KOPT-K1 (cell line): Measurements from ENCODE around the gene VARS2.
"Not testable (repeated sequence)": the region's sequence is repeated elsewhere in the genome, so short reads cannot be mapped to it uniquely, and the experiment has no call there.

ENCODE experiments used
- H3K27ac ChIP-seq: fragments of 200-600 bp; sonication (generic); 2 replicates; pipeline ENCODE4 v1.5.1; 2016; ENCODE audit warnings: antibody characterized with exemption, mild to moderate bottlenecking, low read depth, low read length; ENCODE audit not compliant: poor library complexity, severe bottlenecking
- H3K36me3 ChIP-seq: fragments of 200-600 bp; sonication (generic); 2 replicates; pipeline ENCODE4 v1.5.1; 2017; ENCODE audit warnings: antibody characterized with exemption, mild to moderate bottlenecking, low read length, moderate library complexity; ENCODE audit not compliant: insufficient read depth
- H3K9me3 ChIP-seq: fragments of 200-600 bp; sonication (generic); 2 replicates; pipeline ENCODE4 v1.5.1; 2017; ENCODE audit warnings: antibody characterized with exemption, low read length, mild to moderate bottlenecking; ENCODE audit not compliant: insufficient read depth, poor library complexity, severe bottlenecking

VARS2 gene

DNA sequence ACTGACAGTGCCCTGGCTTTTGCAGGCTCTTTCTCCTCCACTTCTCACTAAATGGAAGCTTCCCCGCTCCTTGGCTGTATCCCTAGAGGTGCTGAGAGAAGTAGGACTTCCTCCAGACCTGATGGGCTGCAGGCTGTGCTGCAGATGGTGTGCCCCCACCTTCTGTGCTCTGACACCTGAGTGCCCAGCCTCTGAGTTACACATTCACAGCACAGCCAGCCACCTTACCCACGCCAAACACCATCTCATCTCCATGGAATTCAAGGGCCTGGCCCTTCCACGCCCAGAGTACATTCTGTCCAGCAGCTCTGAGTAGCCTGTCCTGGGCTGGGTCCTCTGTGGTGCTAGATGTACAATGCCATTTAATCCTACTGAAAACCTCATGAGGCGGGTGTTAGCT, 12.6 kb downstream of the VARS2 start:
- Histone ChIP-seq H3K9me3 (peaks cover 8% of the 10 kb centered on the region), H3K36me3 (peaks cover 72% of the 10 kb centered on the region), H3K27ac (no peak overlapping the region)

- not testable (repeated sequence) for H3K9me3 ChIP-seq, H3K27ac ChIP-seq
- H3K36me3 ChIP-seq: peaks cover 67% of the 10 kb centered on the region
These were observed 13.0 kb downstream of the VARS2 start for GRCh38 chr6:30927080-30927479.

DNA sequence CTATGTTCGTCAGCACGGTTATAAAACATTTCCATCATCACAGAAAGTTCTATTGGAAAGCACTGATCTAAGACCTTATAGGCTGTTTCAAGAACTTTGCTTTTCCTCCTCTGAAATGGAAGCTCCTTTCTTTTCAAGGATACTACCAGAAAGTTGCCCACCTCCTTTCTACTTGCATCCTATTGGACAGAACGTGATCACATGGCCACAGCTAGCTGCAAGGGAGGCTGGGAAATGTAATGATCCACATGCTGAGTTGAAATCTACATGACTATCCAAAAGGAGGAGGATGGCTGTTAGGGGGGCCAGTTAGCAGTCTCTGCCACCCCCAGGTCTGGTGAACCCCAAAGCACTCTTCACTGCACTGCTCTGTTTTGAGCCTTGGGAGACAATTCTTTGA, 14.6 kb downstream of the VARS2 start:
- Histone ChIP-seq H3K36me3 (peaks cover 51% of the 10 kb centered on the region), H3K27ac (no peak overlapping the region), H3K9me3 (peaks cover 8% of the 10 kb centered on the region)

GRCh38 chr6:30930506-30930905, 16.5 kb downstream of the VARS2 start:
- no peak overlapping the region for H3K27ac ChIP-seq
- peaks cover 34% of the 10 kb centered on the region for H3K36me3 ChIP-seq
- peaks cover 8% of the 10 kb centered on the region for H3K9me3 ChIP-seq

- H3K27ac ChIP-seq: no peak overlapping the region
- peaks cover 27% of the 10 kb centered on the region for H3K36me3 ChIP-seq
- H3K9me3 ChIP-seq: peaks cover 8% of the 10 kb centered on the region
These were observed 17.2 kb downstream of the VARS2 start for GRCh38 chr6:30931272-30931671.

DNA sequence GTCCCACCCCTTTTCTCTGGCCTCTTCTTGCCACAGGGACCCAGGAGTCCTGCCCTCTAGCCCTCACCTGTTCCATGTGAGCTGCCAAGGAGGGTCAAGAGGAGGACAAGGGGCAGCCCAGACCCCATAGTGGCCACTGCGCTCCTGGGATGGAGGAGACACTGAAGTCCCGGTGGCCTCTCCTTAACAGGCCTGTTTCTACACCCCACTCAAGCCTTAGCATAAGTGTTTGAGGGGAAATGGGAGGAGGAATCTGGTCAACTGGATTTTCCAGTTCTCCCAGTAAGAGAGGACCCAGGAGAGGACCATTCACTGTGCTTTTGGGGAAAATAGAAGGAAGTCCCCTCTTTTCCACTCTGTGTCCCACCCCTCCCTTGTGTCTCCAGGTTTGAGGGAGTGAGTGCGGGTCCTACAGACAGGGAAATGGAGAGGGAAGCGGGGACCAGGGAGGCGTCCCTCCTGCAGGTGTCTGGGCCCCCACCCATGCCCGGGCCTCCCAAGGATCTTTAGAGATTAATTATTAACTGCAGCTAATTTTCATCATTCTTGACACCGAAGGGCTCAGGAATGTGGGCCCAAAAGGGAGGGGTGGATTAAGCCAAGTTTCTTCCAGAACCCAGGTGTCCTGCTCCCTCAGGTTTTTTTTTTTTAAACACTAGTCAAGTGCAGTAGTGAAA, 18.1 kb downstream of the VARS2 start, which contains the start of gene SFTA2:
Gene SFTA2 (minus strand): TSS at position 202 of the 677 bp plus-strand sequence. CDS start 74 bp downstream, at position 128.
- no peak within 1 kb of the TSS for H3K27ac ChIP-seq
- H3K9me3 ChIP-seq: peaks cover 8% of the 10 kb centered on the region
- peaks cover 18% of the 10 kb centered on the region for H3K36me3 ChIP-seq

DNA sequence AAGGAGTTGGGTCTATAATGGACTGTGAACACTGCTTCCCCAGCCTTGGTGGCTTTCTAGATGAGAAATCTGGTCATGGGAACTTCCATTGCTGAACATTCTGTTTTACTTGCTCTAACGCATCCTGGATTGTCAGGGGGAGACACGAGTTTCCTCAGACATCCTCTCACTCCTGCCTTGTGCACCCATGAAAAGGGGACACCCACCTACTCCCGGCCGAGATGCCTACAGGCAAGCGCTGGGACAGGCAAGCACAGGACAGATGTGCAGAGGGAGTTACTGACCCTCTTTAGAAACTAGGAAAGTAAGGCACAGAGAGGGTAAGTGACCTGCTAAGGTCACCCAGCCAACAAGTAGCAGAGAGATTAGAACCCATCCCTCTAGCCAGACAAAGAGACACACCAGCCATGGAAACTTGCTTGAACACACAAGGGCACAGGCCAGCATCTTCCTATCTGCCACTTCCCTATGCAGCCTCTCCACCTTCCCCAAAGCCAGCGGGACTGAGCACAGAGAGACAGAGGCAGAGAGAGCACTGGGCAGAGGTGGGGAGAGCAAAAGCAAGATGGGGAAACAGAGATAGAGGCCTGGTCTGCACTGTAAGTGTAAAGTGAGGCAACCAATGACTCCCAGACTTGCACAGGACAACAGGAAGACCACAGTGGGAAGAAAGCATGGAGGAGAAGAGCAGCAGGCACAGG, 18.8 kb downstream of the VARS2 start:
- no peak overlapping the region for H3K27ac ChIP-seq
- peaks cover 8% of the 10 kb centered on the region for H3K9me3 ChIP-seq
- peaks cover 11% of the 10 kb centered on the region; the same call in 1 of the 2 replicates for H3K36me3 ChIP-seq

GRCh38 chr6:30935018-30935417, 21.0 kb downstream of the VARS2 start:
- no peak overlapping the region for H3K27ac ChIP-seq
- H3K36me3 ChIP-seq: no peaks in the 10 kb centered on the region

GRCh38 chr6:30937265-30937664, 23.2 kb downstream of the VARS2 start:
- Histone ChIP-seq H3K27ac (no peak overlapping the region), H3K36me3 (no peaks in the 10 kb centered on the region), H3K9me3 (no peaks in the 10 kb centered on the region)

More at GRCh38 chr6:30935018-30935417, 21.0 kb downstream of the VARS2 start:
- H3K9me3 ChIP-seq: no peaks in the 10 kb centered on the region

DNA sequence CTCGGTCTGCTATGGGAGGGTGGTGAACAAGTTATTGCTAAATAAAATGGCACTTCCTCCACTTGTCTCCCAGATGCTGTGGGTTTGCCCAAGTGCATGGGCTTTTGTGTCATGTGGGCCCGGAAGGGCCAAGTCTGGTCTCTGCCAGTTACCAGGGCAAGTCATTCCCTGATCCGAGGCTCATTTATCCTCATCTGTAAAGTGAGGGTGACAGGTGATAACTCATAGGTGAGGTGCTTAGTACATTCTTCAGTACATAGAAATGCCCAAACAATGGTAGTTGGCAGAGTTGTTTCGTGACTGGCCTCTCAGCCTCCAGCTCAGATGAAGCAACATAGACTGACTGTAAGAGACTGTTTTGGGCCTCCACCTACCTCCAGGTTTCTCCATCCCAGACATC, 24.7 kb downstream of the VARS2 start:
- Histone ChIP-seq H3K27ac (no peak overlapping the region), H3K9me3 (peaks cover 10% of the 10 kb centered on the region), H3K36me3 (no peaks in the 10 kb centered on the region)

DNA sequence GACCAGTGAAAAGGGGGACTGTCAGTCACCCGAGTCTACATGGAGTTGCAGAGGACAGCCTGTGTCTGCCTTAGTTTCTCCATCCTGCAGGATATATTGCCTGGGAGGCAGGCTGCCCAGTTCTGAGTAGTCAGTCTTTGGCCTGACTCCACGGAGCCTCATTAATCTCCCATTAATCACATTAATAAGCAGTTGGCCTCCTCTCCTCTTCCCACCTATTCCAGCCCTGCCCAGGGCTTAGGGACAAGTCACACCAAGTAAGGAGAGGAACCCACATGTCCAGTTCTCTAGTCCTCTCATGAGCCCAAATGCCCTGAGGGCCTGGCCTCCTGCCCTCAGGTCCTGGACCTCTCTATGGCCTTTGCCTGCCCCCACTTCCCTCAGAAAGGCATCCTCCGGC, 25.4 kb downstream of the VARS2 start:
- Histone ChIP-seq H3K27ac (no peak overlapping the region), H3K36me3 (no peaks in the 10 kb centered on the region), H3K9me3 (peaks cover 10% of the 10 kb centered on the region)

GRCh38 chr6:30940361-30940986, 26.4 kb downstream of the VARS2 start, which contains the start of gene MUCL3:
TSS of gene MUCL3 (plus strand) at chr6:30940973. CDS start at chr6:30941000, 27 bp downstream.
- peaks cover 10% of the 10 kb centered on the region for H3K9me3 ChIP-seq
- no peaks in the 10 kb centered on the region for H3K36me3 ChIP-seq
- no peak within 1 kb of the TSS for H3K27ac ChIP-seq

- Histone ChIP-seq H3K36me3 (no peaks in the 10 kb centered on the region), H3K9me3 (peaks cover 10% of the 10 kb centered on the region), H3K27ac (no peak overlapping the region)
These were observed 28.5 kb downstream of the VARS2 start for GRCh38 chr6:30942338-30943060.

- peaks cover 10% of the 10 kb centered on the region for H3K9me3 ChIP-seq
- H3K27ac ChIP-seq: no peak overlapping the region
- no peaks in the 10 kb centered on the region for H3K36me3 ChIP-seq
These were observed 30.0 kb downstream of the VARS2 start for GRCh38 chr6:30944051-30944450.

DNA sequence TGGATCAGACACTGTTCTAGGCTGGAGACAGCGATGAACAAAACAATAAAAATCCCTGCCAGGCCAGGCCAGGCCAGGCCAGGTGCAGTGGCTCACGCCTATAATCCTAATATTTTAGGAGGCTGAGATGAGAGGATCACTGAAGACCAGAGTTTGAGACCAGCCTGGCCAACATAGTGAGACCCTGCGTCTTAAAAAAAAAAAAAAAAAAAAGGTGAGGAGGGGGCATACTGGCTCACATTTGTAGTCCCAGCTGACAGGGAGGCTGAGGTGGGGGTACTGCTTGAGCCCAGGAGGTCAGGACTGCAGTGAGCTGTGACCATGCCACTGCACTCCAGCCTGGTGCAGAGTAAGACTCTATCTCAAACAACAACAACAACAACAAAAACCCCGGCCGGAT, 31.2 kb downstream of the VARS2 start:
- H3K36me3 ChIP-seq: no peaks in the 10 kb centered on the region
- peaks cover 10% of the 10 kb centered on the region for H3K9me3 ChIP-seq
- H3K27ac ChIP-seq: no peak overlapping the region
